ENCODE measurements around the gene TOR1B. TPM values are rescaled to one million over a fixed set of nuclear protein-coding genes. Genes with fewer than 3 reads are reported as not detected.

The TOR1B gene
- total and polyA plus RNA-seq, 2 donors from 2014 or later, result 10.1 to 21.4 TPM

DNA sequence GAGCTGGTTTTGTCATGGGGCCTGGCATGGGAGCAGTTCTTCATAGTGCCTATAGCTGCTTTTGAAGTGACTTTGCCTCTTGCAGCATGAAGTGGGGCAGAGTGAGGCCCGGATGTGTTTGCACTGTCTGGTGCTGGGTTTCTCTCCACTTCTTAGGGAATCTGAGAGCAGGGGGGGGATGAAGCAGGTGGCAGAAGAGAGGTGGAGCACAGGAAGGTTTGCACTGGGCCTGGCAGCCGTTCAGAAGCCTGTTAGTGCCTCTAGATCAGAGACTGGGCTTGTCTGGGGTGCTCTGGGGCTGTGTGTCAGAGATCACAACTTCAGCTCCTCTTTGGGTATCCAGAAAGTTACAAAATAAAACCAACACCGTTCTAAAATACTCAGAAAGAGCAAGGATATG lies 50.6 kb downstream of the TOR1B start:
- intact Hi-C loops (cut with DNase I), result no loop called here
- H3K9ac ChIP-seq (ENCODE audit: low read length in 3 of 3), result no peak overlapping the region
- no peak for DNase-seq
- no peak overlapping the region for H3K4me3 ChIP-seq (ENCODE audit: low read length in 3 of 3)
- no peaks in the 10 kb centered on the region for H3K9me3 ChIP-seq (ENCODE audit: control insufficient read depth in 2 of 3, insufficient read depth in 1 of 3, low read length in 3 of 3)
- TF ChIP-seq, protein P1, sequence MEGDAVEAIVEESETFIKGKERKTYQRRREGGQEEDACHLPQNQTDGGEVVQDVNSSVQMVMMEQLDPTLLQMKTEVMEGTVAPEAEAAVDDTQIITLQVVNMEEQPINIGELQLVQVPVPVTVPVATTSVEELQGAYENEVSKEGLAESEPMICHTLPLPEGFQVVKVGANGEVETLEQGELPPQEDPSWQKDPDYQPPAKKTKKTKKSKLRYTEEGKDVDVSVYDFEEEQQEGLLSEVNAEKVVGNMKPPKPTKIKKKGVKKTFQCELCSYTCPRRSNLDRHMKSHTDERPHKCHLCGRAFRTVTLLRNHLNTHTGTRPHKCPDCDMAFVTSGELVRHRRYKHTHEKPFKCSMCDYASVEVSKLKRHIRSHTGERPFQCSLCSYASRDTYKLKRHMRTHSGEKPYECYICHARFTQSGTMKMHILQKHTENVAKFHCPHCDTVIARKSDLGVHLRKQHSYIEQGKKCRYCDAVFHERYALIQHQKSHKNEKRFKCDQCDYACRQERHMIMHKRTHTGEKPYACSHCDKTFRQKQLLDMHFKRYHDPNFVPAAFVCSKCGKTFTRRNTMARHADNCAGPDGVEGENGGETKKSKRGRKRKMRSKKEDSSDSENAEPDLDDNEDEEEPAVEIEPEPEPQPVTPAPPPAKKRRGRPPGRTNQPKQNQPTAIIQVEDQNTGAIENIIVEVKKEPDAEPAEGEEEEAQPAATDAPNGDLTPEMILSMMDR (IDR thresholded peaks at IDR 0.05; ENCODE audit: borderline replicate concordance, extremely low read depth, insufficient read depth), result no peak
- no peaks in the 10 kb centered on the region for H3K27me3 ChIP-seq (ENCODE audit: control insufficient read depth, insufficient read depth, low read length)
- peaks cover 0 to 7% (median 2%) of the 10 kb centered on the region in 3 donors for H3K4me1 ChIP-seq (ENCODE audit: control insufficient read depth in 2 of 3, insufficient read depth in 2 of 3, low read depth in 1 of 3, low read length in 3 of 3)
- peaks cover 8 to 46% (median 30%) of the 10 kb centered on the region in 3 donors for H3K36me3 ChIP-seq (ENCODE audit: control insufficient read depth in 2 of 3, insufficient read depth in 3 of 3, low read length in 3 of 3)
- no peak for FAIRE-seq
- no peak overlapping the region for H3K27ac ChIP-seq (ENCODE audit: low read depth in 2 of 2, low read length in 2 of 2)

DNA sequence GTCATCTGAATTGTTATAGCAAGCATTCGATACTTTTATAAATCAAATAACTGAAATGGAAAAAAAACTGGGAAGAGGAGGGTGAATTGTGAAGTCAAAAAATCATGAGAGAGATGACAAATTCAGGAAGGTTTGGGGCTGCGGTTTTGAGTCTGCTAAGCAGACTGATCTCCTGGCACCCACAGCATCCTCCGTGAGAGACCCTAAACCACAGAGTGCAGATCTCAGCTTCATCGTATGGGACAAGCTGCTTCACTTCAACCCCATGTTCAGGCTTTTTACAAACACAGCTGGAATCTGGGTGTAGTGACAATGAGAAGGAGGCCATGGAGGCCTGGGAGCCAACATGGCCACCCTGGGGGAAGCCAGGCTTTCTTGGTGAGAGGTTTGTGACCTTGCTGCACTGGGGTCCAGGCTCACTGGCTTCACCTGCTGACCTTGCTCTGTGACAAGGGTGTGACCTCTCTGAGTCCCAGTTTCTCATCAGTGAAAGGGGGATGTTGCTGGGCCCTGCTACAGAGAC lies 51.7 kb downstream of the TOR1B start:
- H3K4me1 ChIP-seq (ENCODE audit: control insufficient read depth in 2 of 3, insufficient read depth in 2 of 3, low read depth in 1 of 3, low read length in 3 of 3), result peaks cover 0 to 7% (median 2%) of the 10 kb centered on the region in 3 donors
- no peak overlapping the region for H3K4me3 ChIP-seq (ENCODE audit: low read length in 3 of 3)
- no peak overlapping the region for H3K27ac ChIP-seq (ENCODE audit: low read depth in 2 of 2, low read length in 2 of 2)
- H3K9ac ChIP-seq (ENCODE audit: low read length in 3 of 3), result no peak overlapping the region
- intact Hi-C loops (cut with DNase I), result no loop called here
- TF ChIP-seq, protein P1 (IDR thresholded peaks at IDR 0.05; ENCODE audit: borderline replicate concordance, extremely low read depth, insufficient read depth), result no peak
- DNase-seq (no peak), FAIRE-seq (no peak)
- no peaks in the 10 kb centered on the region for H3K27me3 ChIP-seq (ENCODE audit: control insufficient read depth, insufficient read depth, low read length)
- no peaks in the 10 kb centered on the region for H3K9me3 ChIP-seq (ENCODE audit: control insufficient read depth in 2 of 3, insufficient read depth in 1 of 3, low read length in 3 of 3)
- peaks cover 11 to 50% (median 31%) of the 10 kb centered on the region in 3 donors for H3K36me3 ChIP-seq (ENCODE audit: control insufficient read depth in 2 of 3, insufficient read depth in 3 of 3, low read length in 3 of 3)

DNA sequence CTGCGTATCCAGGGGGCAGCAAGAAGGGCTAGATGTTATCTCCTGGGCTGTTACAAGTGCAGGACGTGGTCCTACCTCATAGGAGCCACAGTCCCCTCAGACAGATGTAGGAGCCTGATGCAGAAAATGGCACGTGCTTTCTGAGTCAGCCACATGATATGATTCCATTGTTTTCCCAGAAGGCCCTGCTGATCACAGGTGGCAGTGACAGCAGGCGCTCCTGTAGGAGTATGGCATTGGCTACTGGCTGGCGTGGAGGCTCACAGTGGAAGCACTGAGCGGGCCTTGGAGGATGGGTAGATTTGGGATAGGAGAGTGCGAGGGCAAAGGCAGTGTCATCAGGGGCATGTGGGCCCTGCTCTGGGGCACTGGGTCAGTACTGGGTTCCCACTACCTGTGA lies 54.2 kb downstream of the TOR1B start:
- DNase-seq (peak in 1 of 5 donors; percentile 27), FAIRE-seq (no peak)
- H3K27me3 ChIP-seq (ENCODE audit: control insufficient read depth, insufficient read depth, low read length), result no peaks in the 10 kb centered on the region
- H3K36me3 ChIP-seq (ENCODE audit: control insufficient read depth in 2 of 3, insufficient read depth in 3 of 3, low read length in 3 of 3), result peaks cover 8 to 62% (median 26%) of the 10 kb centered on the region in 3 donors
- no peak overlapping the region for H3K9ac ChIP-seq (ENCODE audit: low read length in 3 of 3)
- H3K27ac ChIP-seq (ENCODE audit: low read depth in 2 of 2, low read length in 2 of 2), result no peak overlapping the region
- intact Hi-C loops (cut with DNase I), result no loop called here
- TF ChIP-seq, protein P1 (IDR thresholded peaks at IDR 0.05; ENCODE audit: borderline replicate concordance, extremely low read depth, insufficient read depth), result no peak
- H3K4me1 ChIP-seq (ENCODE audit: control insufficient read depth in 2 of 3, insufficient read depth in 2 of 3, low read depth in 1 of 3, low read length in 3 of 3), result no peaks in the 10 kb centered on the region
- no peaks in the 10 kb centered on the region for H3K9me3 ChIP-seq (ENCODE audit: control insufficient read depth in 2 of 3, insufficient read depth in 1 of 3, low read length in 3 of 3)
- H3K4me3 ChIP-seq (ENCODE audit: low read length in 3 of 3), result no peak overlapping the region

Measured in kidney (tissue), 14 donors.